H9 (cell line): ENCODE data around the gene UST. TPM values are rescaled to one million over a fixed set of nuclear protein-coding genes. Genes with fewer than 3 reads are reported as not detected.
A peak's percentile ranks its signal among the peaks of the same experiment; 100 is the strongest.

ENCODE experiments used
- DNase-seq: peaks from one replicate; pipeline ENCODE4 v3.0.0-alpha.2; 2017
- H2AFZ ChIP-seq: one replicate; pipeline ENCODE4 v1.6.1; 2013; ENCODE audit warnings: mild to moderate bottlenecking, low read length, control low read depth, moderate library complexity
- H2AK5ac ChIP-seq: 2 replicates; pipeline ENCODE4 v1.6.1; 2013; ENCODE audit warnings: low read length, control low read depth, mixed read lengths; ENCODE audit not compliant: insufficient read length
- H2BK120ac ChIP-seq: one replicate; pipeline ENCODE4 v1.6.1; 2013; ENCODE audit warnings: low read depth, mild to moderate bottlenecking, low read length, control low read depth, inconsistent platforms; ENCODE audit not compliant: poor library complexity, severe bottlenecking
- H2BK12ac ChIP-seq: 2 replicates; pipeline ENCODE4 v1.6.1; 2013; ENCODE audit warnings: low read length, control low read depth, mixed read lengths, low read depth; ENCODE audit not compliant: insufficient read length
- H2BK15ac ChIP-seq: 2 replicates; pipeline ENCODE4 v1.6.1; 2013; ENCODE audit warnings: low read depth, low read length, control low read depth
- H2BK20ac ChIP-seq: one replicate; pipeline ENCODE4 v1.6.1; 2013; ENCODE audit warnings: low read depth, mild to moderate bottlenecking, low read length, control low read depth, inconsistent platforms; ENCODE audit not compliant: poor library complexity, severe bottlenecking
- H2BK5ac ChIP-seq: 2 replicates; pipeline ENCODE4 v1.6.1; 2013; ENCODE audit warnings: low read length, control low read depth, mixed read lengths; ENCODE audit not compliant: insufficient read length
- H3K14ac ChIP-seq: 2 replicates; pipeline ENCODE4 v1.6.1; 2013; ENCODE audit warnings: low read length, control low read depth; ENCODE audit not compliant: insufficient read depth
- H3K18ac ChIP-seq: 2 replicates; pipeline ENCODE4 v1.6.1; 2013; ENCODE audit warnings: low read depth, mild to moderate bottlenecking, mixed read lengths, low read length, control low read depth; ENCODE audit not compliant: insufficient read length
- H3K23ac ChIP-seq: 2 replicates; pipeline ENCODE4 v1.6.1; 2013; ENCODE audit warnings: low read length, control low read depth, mixed read lengths, low read depth; ENCODE audit not compliant: insufficient read length
- H3K23me2 ChIP-seq: 2 replicates; pipeline ENCODE4 v1.6.1; 2013; ENCODE audit warnings: low read depth, mild to moderate bottlenecking, mixed read lengths, low read length, control low read depth; ENCODE audit not compliant: insufficient read length, poor library complexity, severe bottlenecking
- H3K27ac ChIP-seq: 2 replicates; pipeline ENCODE4 v1.5.1; 2013; ENCODE audit warnings: low read length, control low read depth, mixed read lengths, low read depth; ENCODE audit not compliant: insufficient read length
- H3K27me3 ChIP-seq: 2 replicates; pipeline ENCODE4 v1.6.1; 2013; ENCODE audit warnings: low read length, control low read depth, inconsistent platforms; ENCODE audit not compliant: insufficient read depth
- H3K4ac ChIP-seq: 2 replicates; pipeline ENCODE4 v1.6.1; 2013; ENCODE audit warnings: low read depth, mild to moderate bottlenecking, control low read depth, inconsistent platforms, low read length, moderate library complexity
- H3K4me1 ChIP-seq: 2 replicates; pipeline ENCODE4 v1.6.1; 2013; ENCODE audit warnings: low read length, control low read depth, inconsistent platforms; ENCODE audit not compliant: insufficient read depth
- H3K4me2 ChIP-seq: 2 replicates; pipeline ENCODE4 v1.6.1; 2013; ENCODE audit warnings: low read length, control low read depth, mixed read lengths; ENCODE audit not compliant: insufficient read length, insufficient read depth
- H3K56ac ChIP-seq: 2 replicates; pipeline ENCODE4 v1.6.1; 2013; ENCODE audit warnings: low read depth, mild to moderate bottlenecking, mixed read lengths, low read length, control low read depth; ENCODE audit not compliant: insufficient read length
- H3K79me1 ChIP-seq: 2 replicates; pipeline ENCODE4 v1.6.1; 2013; ENCODE audit warnings: low read depth, mild to moderate bottlenecking, moderate library complexity, low read length, control low read depth, inconsistent platforms; ENCODE audit not compliant: insufficient read depth, poor library complexity, severe bottlenecking
- H3K79me2 ChIP-seq: 2 replicates; pipeline ENCODE4 v1.6.1; 2013; ENCODE audit warnings: low read length, control low read depth, inconsistent platforms; ENCODE audit not compliant: insufficient read depth
- H3K9ac ChIP-seq: 2 replicates; pipeline ENCODE4 v1.6.1; 2013; ENCODE audit warnings: low read length, control low read depth, mixed read lengths; ENCODE audit not compliant: insufficient read length; ENCODE audit errors: extremely low read depth
- H3K9me3 ChIP-seq: one replicate; pipeline ENCODE4 v1.6.1; 2013; ENCODE audit warnings: low read depth, low read length, inconsistent platforms; ENCODE audit not compliant: control insufficient read depth
- H3T11ph ChIP-seq: one replicate; pipeline ENCODE4 v1.6.1; 2013; ENCODE audit warnings: mild to moderate bottlenecking, low read length, control low read depth, inconsistent platforms
- H4K20me1 ChIP-seq: one replicate; pipeline ENCODE4 v1.6.1; 2013; ENCODE audit not compliant: control insufficient read depth, insufficient read length, insufficient read depth
- H4K5ac ChIP-seq: 2 replicates; pipeline ENCODE4 v1.6.1; 2013; ENCODE audit warnings: low read depth, mild to moderate bottlenecking, mixed read lengths, low read length, control low read depth; ENCODE audit not compliant: insufficient read length
- H4K8ac ChIP-seq: replicated peaks from 2 replicates; pipeline ENCODE4 v1.6.1; 2013; ENCODE audit warnings: low read length, control low read depth, mixed read lengths, low read depth; ENCODE audit not compliant: insufficient read length
- H4K91ac ChIP-seq: 2 replicates; pipeline ENCODE4 v1.6.1; 2013; ENCODE audit warnings: low read depth, mild to moderate bottlenecking, moderate library complexity, mixed read lengths, low read length, control low read depth; ENCODE audit not compliant: insufficient read length
- H3K27ac Mint-ChIP-seq, 3 experiments: 2 replicates in 2 of 3; 3 replicates in 1 of 3; pipeline ENCODE4 v1.8.0; 2020 to 2021; ENCODE audit warnings: mixed read lengths in 3 of 3, mild to moderate bottlenecking in 1 of 3, moderate library complexity in 1 of 3
- H3K27me3 Mint-ChIP-seq: 2 replicates; pipeline ENCODE4 v1.8.0; 2021; ENCODE audit warnings: low read depth, mild to moderate bottlenecking, moderate library complexity, mixed read lengths
- H3K36me3 Mint-ChIP-seq, 3 experiments: 2 replicates in 2 of 3; 3 replicates in 1 of 3; pipeline ENCODE4 v1.8.0; 2020 to 2021; ENCODE audit warnings: low read depth in 3 of 3, mixed read lengths in 3 of 3; ENCODE audit not compliant: insufficient read depth in 1 of 3
- H3K4me1 Mint-ChIP-seq, 2 experiments: 2 replicates each; pipeline ENCODE4 v1.8.0; 2020; ENCODE audit warnings: mixed read lengths in 2 of 2
- H3K4me3 Mint-ChIP-seq, 2 experiments: 2 replicates in 1 of 2; 3 replicates in 1 of 2; pipeline ENCODE4 v1.8.0; 2020 to 2021; ENCODE audit warnings: mild to moderate bottlenecking in 2 of 2, mixed read lengths in 2 of 2, moderate library complexity in 1 of 2
- H3K9me3 Mint-ChIP-seq, 2 experiments: 2 replicates in 1 of 2; 3 replicates in 1 of 2; pipeline ENCODE4 v1.8.0; 2020; ENCODE audit warnings: mild to moderate bottlenecking in 2 of 2, mixed read lengths in 2 of 2, moderate library complexity in 1 of 2
- CTCF ChIP-seq: fragments of 200-600 bp; sonication (generic); conservative IDR thresholded peaks from 3 replicates; pipeline ENCODE4 v1.8.0; 2021; ENCODE audit warnings: antibody characterized with exemption, mild to moderate bottlenecking
- WGBS: extraction: QIAGEN DNeasy Blood & Tissue Kit; methylation state at CpG from one replicate; pipeline ENCODE4 v1.1.7; 2013; ENCODE audit warnings: missing lambda C conversion rate, low lambda C conversion rate, mixed read lengths; ENCODE audit not compliant: insufficient read length; ENCODE audit errors: extremely low coverage; 5-methylcytosine and 5-hydroxymethylcytosine counted together
- total RNA-seq: library from RNA; stranded (reverse); gene quantifications from 2 replicates; pipeline ENCODE4 v1.2.1, GENCODE V29; 2021

Gene UST
- total RNA-seq, 1 experiment from 2014 or later = 14.4 TPM

- H3K4me2 ChIP-seq = peak overlapping the region; percentile 42
- H3K27ac ChIP-seq = no peak overlapping the region
- TF ChIP-seq CTCF = no peak
- H3K4ac ChIP-seq = no peak overlapping the region
- H4K20me1 ChIP-seq = no peaks in the 10 kb centered on the region
- no peaks in the 10 kb centered on the region for H3K9me3 ChIP-seq
- H3T11ph ChIP-seq = no peak overlapping the region
- no peak overlapping the region for H4K91ac ChIP-seq
- Mint-ChIP-seq H3K36me3 (peaks cover 0 to 14% (median 10%) of the 10 kb centered on the region in 3 experiments; a peak in 5 of 7 replicates), H3K27me3 (no peaks in the 10 kb centered on the region), H3K4me3 (0 out of 5 replicates have a peak overlapping the region, but pooled peaks of 1 of the 2 experiments have one; percentile 25), H3K27ac (peak overlapping the region in 2 of 3 experiments; percentile 5 to 9; a peak in 3 of 7 replicates), H3K9me3 (peaks cover 3 to 13% of the 10 kb centered on the region in 2 experiments; a peak in 4 of 5 replicates), H3K4me1 (peaks cover 79 to 84% of the 10 kb centered on the region in 2 experiments)
- no CpG with 5 or more reads among the region's 5 CpGs for WGBS
- H4K8ac ChIP-seq = no peak overlapping the region
- peaks cover 13% of the 10 kb centered on the region for H3K79me1 ChIP-seq
- peak overlapping the region; percentile 11 for H2BK20ac ChIP-seq
- DNase-seq = no peak
- no peak overlapping the region for H4K5ac ChIP-seq
- peaks cover 38% of the 10 kb centered on the region for H3K79me2 ChIP-seq
- peaks cover 28% of the 10 kb centered on the region for H3K4me1 ChIP-seq
- H2BK15ac ChIP-seq = no peak overlapping the region
- no peak overlapping the region for H2BK5ac ChIP-seq
- no peak overlapping the region for H3K56ac ChIP-seq
- no peak overlapping the region for H2BK120ac ChIP-seq
- no peak overlapping the region for H2AK5ac ChIP-seq
- no peak overlapping the region for H3K14ac ChIP-seq
- H3K18ac ChIP-seq = no peak overlapping the region
- H3K27me3 ChIP-seq = no peaks in the 10 kb centered on the region; the same call in 1 of the 2 replicates
- H3K9ac ChIP-seq = no peak overlapping the region
- H2AFZ ChIP-seq = no peak overlapping the region
- no peaks in the 10 kb centered on the region for H3K23me2 ChIP-seq
- no peak overlapping the region for H2BK12ac ChIP-seq
- H3K23ac ChIP-seq = no peak overlapping the region
Observed at GRCh38 chr6:148765898-148766808, 19.3 kb downstream of the UST start.
